Fibroblast of the aortic adventitia (primary cell): ENCODE measurements around the gene TRAPPC6A. TPM values are rescaled to one million over a fixed set of nuclear protein-coding genes. Genes with fewer than 3 reads are reported as not detected.

Experiments
- DNase-seq: peaks from one replicate; pipeline ENCODE4 v3.0.0-alpha.2; 2010; ENCODE audit warnings: low read depth
- H3K4me3 ChIP-seq: 2 replicates; pipeline ENCODE4 v1.5.1; 2011; ENCODE audit warnings: low read depth, mild to moderate bottlenecking, control low read depth, low read length, moderate library complexity
- total RNA-seq: library from RNA; depleted of rRNA; stranded (reverse); fragments of >200 nt; gene quantifications from 2 replicates; pipeline ENCODE4 v1.2.3, GENCODE V29; 2012; ENCODE audit warnings: low replicate concordance
- TF ChIP-seq, protein P1 (sequence below): IDR thresholded peaks from 2 replicates; pipeline ENCODE4 v1.5.1; 2011; ENCODE audit warnings: mild to moderate bottlenecking, low read length, control low read depth, inconsistent platforms; ENCODE audit not compliant: insufficient read depth

TRAPPC6A gene
- total RNA-seq, 1 donor = 6.9 TPM

DNA sequence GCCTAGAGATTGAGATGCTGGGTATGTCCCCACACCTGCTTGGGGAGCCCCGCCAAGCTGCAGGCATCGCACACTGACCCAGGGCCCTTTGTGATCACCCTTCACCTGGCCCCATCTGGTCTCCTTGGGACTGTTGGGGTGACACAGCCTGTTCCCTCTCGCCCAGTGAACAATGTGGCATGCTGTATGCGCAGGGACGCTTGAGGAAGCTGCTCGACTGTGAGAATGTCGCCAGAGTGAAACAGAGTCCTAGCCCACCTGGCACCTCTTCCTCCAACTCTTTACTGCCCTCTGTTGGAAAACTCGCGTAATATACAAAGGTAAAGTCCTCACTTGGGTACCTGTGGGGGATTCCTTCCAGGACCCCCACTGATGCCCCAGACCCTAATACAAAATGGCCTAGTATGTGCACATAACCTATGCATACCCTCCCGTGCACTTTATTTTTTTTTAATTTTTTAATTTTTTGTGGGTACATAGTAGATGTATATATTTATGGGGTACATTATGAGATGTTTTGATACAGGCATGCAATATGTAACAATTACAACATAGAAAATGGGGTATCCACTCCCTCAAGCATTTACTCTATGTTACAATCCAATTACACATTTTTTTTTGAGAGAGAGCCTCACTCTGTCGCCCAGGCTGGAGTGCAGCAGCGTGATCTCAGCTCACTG, 9.5 kb upstream of the TRAPPC6A start:
- TF ChIP-seq, protein P1, sequence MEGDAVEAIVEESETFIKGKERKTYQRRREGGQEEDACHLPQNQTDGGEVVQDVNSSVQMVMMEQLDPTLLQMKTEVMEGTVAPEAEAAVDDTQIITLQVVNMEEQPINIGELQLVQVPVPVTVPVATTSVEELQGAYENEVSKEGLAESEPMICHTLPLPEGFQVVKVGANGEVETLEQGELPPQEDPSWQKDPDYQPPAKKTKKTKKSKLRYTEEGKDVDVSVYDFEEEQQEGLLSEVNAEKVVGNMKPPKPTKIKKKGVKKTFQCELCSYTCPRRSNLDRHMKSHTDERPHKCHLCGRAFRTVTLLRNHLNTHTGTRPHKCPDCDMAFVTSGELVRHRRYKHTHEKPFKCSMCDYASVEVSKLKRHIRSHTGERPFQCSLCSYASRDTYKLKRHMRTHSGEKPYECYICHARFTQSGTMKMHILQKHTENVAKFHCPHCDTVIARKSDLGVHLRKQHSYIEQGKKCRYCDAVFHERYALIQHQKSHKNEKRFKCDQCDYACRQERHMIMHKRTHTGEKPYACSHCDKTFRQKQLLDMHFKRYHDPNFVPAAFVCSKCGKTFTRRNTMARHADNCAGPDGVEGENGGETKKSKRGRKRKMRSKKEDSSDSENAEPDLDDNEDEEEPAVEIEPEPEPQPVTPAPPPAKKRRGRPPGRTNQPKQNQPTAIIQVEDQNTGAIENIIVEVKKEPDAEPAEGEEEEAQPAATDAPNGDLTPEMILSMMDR = peak; percentile 53
- no peak overlapping the region for H3K4me3 ChIP-seq
- DNase-seq = no peak

DNA sequence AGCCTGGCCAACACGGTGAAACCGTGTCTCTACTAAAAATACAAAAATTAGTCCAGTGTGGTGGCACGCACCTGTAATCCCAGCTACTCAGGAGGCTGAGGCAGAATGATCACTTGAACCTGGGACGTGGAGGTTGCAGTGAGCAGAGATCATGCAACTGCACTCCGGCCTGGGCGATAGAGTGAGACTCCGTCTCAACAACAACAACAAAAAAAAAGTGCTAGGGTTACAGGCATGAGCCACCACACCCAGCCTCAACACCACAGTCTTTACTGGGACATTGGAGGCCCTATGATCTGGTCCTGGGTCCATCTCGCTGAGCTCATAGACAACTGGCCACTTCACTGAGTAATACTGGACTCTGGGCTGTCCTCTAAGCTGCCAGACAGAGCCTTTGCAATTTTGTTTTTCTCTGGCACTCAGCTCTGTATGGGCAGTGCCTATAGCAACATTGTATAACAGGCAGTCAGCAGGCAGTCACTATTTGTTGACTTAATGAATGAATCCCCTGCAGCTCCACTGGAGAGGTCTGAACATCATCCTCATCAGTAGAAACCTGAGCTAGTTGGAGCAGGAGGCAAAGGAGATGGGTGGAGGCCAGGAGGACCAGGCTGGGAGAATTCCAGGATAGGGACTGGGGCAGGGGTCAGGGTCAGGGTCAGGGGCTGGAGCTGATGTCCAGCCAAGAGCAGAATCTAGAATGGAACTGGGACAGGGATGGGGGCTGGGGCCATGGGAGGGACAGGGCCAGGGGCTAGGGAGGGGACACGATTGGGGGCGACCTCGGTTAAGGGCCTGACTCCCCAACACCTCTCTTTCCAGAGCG, 8.7 kb upstream of the TRAPPC6A start:
- no peak for DNase-seq
- no peak overlapping the region for H3K4me3 ChIP-seq
- TF ChIP-seq, protein P1 = no peak

DNA sequence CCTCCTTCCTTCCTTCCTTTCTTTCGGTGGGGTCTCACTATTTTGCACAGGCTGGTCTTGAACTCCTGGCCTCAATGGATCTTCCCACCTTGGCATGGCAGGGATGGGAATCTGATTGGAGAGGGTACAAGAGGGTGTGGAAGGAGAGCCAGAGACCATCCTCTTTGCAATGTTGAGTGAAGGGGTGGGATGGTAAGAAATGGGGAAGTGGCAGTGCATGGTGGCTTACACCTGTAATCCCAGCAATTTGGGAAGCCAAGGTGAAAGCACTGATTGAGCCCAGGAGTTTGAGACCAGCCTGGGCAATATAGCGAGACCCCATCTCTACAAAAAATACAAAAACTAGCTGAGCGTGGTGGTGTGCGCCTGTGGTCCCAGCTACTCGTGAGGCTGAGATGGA, 6.1 kb upstream of the TRAPPC6A start:
- H3K4me3 ChIP-seq = no peak overlapping the region
- DNase-seq = no peak
- TF ChIP-seq, protein P1 = no peak

DNA sequence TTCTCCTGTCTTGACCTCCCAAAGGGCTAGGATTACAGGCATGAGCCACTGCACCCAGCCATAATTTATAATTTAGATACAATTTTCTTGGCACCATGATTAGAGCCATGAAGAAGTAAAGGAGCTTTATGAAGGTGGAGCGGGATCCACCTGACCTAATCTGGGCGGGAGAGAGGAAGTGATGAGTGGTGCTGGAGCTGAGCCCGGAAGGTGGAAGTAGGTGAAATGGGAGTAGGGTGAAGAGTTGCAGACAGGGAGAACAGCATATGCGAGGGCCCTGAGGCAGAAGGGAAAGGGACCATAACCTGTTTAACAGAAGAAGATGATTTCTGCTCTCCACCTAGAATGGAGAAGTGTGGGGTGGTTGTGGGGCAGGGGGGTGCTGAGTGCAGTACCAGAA, 4.7 kb upstream of the TRAPPC6A start:
- TF ChIP-seq, protein P1 = no peak
- no peak for DNase-seq
- no peak overlapping the region for H3K4me3 ChIP-seq

DNA sequence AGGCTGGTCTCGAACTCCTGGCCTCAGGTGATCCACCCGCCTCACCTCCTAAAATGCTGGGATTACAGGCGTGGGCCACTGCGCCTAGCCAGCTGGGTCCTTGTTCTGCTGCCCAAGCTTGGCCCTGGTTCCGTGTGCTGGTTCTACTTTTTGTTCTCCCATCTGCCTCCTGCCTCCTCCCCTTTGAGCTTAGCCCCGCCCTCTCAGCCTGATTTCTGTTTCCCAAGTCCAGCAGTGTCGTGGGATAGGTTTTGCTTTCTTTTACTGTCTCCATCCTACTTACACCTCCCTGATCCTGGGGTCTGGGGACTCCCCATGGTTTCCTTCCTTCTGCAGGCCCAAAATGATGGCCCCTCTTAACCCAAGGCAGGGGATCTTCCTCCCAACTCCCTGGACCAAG, 2.9 kb upstream of the TRAPPC6A start:
- TF ChIP-seq, protein P1 = no peak
- peak; percentile 11 for DNase-seq
- peak overlapping the region; percentile 19 for H3K4me3 ChIP-seq

DNA sequence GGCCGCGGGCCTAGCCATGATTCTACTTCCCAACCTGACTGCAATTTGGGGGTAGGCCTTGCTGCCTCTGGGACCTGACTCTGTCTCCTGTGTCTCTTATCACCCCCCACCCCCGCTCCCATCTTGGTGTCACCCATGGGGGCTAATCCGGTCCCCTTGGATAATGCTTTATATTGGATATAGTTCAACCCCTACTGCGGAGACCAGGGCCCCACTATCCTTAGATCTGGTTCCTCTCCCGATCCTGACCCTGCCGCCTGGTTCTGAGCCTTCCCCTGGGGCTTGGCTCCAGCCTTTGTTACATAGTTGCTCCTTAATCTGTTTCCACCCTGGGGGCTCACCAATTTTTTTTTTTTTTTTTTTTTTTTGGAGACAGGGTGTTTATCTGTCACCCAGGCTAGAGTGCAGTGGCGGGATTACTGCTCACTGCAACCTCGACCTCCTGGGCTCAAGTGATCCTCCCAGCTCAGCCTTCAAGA, 1.9 kb upstream of the TRAPPC6A start:
- peak overlapping the region; percentile 91 for H3K4me3 ChIP-seq
- TF ChIP-seq, protein P1 = no peak

More for the DNA sequence above, 1.9 kb upstream of the TRAPPC6A start:
- no peak for DNase-seq
